HG03521 (cell line): ENCODE measurements around the gene ZNF664.

ENCODE experiments used
- ATAC-seq: cut with Tn5 transposase; IDR thresholded peaks from one replicate; pipeline ENCODE4 v1.9.1; 2021; ENCODE audit warnings: mild to moderate bottlenecking, moderate library complexity; ENCODE audit not compliant: unreplicated experiment

The ZNF664 gene

DNA sequence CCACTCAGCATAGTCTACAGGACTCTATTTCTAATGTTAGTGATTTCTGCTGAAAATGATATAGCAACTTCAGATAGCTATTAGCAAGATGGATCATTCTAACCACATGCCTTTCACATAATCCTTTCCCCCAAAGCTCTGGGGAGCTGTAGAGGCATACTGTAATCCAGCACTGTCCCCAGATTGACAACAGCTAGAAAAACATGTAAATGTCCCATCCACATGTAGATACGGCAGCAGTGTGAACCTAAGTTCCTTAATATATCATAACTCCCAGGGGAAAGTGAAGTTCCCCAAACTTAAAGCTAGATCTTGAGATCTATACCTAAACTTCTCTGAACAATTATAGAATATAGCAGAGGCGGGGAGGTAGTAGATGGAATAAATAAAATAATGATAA is 14.0 kb downstream of the ZNF664 start:
- no peak for ATAC-seq

- no peak for ATAC-seq
These were observed 16.2 kb downstream of the ZNF664 start for GRCh38 chr12:123989168-123989567.

GRCh38 chr12:123989753-123990152 is 16.7 kb downstream of the ZNF664 start:
- ATAC-seq = no peak

DNA sequence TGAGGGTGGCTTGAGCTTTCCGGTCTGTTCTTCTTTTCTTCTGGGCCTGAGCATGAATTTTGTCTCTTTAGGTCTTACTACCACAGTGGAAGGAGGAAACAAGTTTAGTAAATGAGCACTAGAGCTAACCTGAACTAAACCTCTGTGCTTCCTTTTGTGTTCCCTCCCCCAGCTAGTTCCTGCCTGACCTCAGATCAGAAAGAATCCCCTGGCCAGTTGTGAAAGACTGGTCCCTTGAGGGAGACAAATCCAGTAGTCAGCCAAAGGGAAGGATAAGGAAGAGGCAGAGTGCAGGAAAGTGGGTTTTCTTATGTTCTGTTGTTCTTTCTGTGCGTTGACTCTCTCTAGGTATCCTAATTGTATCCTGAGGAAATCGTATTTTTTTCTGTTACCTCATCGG is 17.5 kb downstream of the ZNF664 start:
- no peak for ATAC-seq

DNA sequence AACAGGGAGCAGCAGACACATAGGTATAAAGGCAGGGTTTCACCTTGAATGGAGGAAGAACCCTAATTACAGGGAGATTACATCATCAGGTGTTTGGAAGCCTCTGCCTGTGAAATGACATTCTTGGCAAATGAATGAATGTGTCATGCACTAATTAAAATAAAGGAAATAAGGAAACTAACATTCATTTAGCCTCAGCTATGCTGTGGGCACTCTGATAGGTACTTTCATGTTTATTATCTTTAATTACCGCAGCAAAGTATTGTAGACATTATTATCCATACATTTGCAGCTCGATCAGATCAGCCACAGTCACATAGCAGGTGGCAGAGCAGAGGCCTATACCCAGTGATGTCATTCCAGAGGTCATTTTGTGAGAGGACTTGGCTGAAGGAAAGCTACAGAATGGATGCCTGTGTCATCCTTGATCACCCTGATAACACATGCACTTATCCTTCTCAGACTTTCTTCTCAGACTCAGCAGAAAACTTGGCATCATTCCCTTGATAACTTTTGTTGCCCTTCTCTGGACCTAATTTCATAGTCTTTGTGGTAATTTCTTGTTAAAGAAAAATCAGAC is 18.4 kb downstream of the ZNF664 start:
- ATAC-seq = no peak

- no peak for ATAC-seq
These were observed 19.3 kb downstream of the ZNF664 start for GRCh38 chr12:123992118-123992825.

DNA sequence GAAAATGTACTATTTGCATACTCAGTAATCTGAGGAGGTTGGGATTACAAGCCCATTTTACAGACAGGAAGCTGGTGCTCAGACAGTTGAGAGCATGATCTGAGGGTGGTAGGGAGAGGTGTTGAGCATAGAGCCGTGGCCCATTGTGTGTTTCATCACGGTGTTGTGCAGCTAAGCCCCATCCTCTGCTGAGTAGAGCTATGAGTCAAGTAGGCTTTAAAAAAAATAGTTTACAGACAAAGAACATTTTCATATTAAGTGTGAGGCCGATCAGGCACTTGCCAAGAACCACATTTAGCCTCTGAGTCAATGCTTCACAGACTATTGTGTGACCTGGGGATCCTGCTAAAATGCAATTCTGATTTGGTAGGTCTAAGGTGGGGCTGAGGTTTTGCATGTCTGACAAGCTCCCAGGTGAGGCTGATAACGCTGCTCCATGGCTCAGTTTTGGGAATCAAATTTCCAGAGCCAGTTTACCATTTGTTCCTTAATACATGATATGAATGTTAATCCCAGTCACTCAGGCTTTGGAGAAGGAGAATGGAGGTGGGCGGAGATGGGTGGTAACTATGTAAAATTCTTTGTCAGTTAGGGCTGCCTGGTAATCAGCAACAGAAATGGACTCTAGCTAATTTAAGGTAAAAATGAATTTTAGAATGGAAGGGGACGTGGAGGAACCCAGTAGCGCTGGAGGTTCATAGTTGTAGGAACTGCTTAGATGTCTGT is 22.2 kb downstream of the ZNF664 start:
- ATAC-seq = no peak

- no peak for ATAC-seq
These were observed 23.6 kb downstream of the ZNF664 start for GRCh38 chr12:123996581-123996980.

- ATAC-seq = no peak
These were observed 24.2 kb downstream of the ZNF664 start for GRCh38 chr12:123997033-123997822.

DNA sequence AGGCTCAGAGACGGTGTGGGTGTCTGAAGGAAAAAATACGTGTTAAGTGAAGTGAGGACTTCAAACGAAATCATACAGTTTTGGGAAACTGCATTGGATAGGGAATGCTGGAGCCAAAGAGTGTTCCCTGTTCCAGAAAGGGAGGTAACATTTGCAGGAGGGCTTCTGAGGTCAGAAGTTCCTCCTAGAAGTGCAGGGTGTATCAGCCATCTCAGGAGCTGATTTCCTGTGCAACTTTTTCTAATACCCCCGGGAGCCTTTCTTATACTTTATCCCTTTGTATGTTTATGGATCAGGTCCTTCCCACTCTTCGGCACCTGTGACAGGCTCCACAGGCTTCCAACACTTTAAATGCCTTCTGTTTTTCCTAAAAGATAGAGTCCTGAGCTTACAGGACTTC is 24.9 kb downstream of the ZNF664 start:
- no peak for ATAC-seq

DNA sequence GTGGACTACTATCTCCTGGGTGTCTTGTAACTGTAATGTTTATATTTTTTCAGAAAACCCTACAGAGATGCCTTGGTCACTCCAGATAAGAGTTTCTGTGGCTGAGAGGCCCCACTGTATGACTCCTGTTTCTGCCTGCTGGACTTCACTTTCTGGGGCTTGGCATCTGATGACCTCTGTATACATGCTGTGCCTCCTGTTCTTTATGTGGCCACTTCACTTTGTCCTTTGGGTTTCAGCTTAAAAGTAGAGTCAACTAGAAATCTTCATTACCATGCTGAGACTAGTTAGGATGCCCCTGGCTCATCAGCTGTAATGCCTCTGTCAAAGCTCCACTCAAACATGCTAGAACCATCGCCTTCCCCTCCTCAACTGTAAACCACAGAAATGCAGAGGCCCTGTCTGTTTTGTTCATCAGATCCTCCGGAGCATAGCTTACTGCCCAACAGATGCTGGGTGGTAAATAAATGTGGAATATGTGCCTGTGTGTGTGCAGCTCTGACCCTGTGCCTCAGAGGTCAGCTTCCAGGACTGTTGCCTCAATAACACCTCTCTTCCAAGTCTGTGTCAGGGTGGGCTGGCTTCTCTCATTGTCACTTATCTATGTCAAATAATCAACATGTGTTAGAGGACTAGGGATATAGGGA is 25.5 kb downstream of the ZNF664 start:
- ATAC-seq = no peak

DNA sequence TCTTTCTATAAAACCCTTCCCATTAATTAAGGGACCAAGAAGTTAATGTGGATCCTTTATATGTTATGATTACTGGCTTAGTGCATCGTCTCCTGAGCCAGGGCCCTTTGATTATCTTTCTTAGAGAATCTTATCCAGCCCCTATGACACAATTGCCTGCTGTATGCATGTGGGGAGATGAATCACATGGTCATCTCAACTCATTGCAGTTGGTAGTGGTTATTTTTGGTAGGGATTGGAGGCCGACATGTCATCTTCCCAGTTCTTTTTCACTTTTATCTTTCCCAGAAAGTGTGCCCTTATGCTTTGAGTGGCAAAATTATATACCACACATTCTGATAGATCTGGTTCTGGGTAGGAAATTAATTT is 26.0 kb downstream of the ZNF664 start:
- ATAC-seq = no peak

- ATAC-seq = no peak
These were observed 27.1 kb downstream of the ZNF664 start for GRCh38 chr12:124000111-124000510.

DNA sequence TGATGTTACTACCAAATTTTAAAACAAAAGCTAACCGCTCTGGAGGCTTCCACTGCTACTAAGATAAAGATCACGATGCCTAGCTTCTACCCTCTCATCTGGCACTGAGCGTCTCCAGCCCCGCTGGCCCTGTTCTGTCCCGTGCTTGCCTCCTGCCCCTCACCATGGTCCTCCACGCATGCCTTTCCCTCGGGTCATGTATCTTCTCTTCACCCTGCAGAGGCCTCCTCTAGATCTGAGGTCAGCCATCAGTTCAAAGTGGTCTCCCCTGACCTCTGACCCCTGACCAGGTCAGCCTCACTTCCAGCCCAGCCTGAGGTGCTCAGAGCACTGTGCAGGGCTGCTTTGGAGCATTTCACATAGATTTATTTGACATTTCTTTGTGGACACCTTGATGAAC is 28.3 kb downstream of the ZNF664 start:
- ATAC-seq = no peak

DNA sequence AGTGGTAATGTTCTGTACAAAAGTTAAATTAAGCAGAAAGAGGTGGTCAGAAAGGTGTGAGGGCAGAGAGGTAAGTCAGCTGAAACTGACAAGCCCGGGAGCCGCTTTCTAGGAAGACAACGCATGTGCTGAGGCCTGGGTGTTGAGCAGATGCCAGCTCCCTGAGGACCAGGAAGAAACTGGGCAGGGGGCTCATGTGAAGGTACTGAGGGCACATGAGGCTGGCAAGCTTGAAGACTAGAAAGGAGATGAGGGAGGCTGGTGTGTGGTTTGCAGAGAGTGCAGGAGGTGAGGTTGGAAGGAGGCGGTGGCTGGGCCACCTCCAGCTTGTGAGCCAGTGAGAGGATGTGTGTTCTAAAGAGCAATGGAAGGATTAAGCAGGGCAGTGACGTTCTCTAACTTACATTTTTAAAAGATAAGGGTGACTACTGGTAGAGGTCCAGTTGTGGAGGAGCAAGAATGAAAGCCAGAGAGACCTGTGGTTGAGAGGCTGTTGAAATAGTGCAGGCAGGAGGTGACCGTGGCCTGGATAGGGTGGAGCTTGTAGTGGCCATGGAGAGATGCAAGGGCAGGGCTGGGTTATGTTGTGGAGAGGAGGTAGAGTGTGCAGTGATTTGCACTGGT is 29.1 kb downstream of the ZNF664 start:
- no peak for ATAC-seq

DNA sequence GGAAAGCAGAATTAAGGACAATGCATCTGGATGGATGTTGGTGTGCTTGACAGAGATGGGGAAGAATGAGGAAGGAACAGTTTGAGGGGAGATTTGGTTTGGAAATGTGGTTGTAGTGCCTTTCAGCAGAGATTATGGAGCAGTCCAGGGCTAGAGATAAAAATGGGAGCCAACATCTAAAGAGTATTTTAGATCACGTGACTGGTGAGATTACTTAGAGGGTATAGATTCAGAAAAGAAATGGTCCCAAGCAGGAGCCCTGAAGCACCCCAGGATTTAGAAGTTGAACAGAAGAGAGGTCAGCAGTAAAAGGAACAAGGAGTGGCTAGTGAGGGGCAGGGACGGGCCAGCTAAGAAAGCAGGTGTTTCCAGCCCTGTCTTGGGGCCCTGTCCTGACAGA is 29.6 kb downstream of the ZNF664 start:
- no peak for ATAC-seq

GRCh38 chr12:124004233-124004875 is 31.3 kb downstream of the ZNF664 start:
- no peak for ATAC-seq

DNA sequence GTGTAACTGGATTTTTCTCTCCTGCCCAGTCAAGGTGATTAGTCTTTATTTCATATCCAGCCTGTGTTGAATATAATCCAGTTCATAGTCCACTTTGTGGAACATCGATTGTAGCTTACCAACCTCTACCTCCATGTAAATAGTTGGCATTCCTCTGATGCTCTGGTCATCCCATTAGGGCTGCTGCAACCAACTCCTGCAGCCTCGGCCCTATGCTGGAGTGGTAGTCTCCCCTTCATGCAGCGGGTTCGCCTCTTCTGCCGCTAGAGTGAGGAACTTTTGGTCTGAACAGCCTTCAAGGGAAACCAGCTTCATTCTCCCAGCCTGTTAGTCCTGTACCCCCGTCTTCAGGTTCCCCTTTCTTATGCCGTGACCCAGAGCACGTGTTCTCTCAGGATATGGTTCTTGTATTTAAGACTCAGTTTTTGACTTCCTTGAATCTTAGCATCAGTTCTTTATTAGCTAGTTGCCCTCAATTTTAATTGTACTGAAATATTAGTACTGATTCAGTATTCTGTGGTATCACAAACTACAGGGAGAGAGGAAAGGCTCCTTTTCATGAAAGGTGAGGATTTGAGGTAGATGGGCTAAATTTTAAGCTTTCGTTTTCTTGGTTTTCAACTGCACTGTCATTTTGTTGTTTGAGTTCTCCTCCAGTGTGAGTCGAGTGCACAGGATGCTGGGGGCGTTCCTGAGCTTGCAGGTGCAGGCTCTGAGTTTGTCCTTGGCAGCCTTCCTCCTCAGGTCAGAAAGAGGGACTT is 33.2 kb downstream of the ZNF664 start:
- no peak for ATAC-seq
